ENCODE measurements around the gene RNF111. TPM values are rescaled to one million over a fixed set of nuclear protein-coding genes. Genes with fewer than 3 reads are reported as not detected.

RNF111 gene
- total RNA-seq, 1 donor, result 21.4 TPM

- Histone ChIP-seq H3K4me2 (ENCODE audit: insufficient read depth, low read length) (no peak overlapping the region), H3K4me1 (ENCODE audit: insufficient read depth, low read length) (no peaks in the 10 kb centered on the region), H3K4me3 (ENCODE audit: insufficient read depth, low read length) (no peak overlapping the region), H3K36me3 (ENCODE audit: insufficient read depth, low read length) (peaks cover 9% of the 10 kb centered on the region), H4K20me1 (ENCODE audit: insufficient read depth, low read length) (peaks cover 14% of the 10 kb centered on the region), H3K9me3 (ENCODE audit: low read depth, low read length) (no peaks in the 10 kb centered on the region), H3K79me2 (ENCODE audit: insufficient read depth, low read length) (peaks cover 77% of the 10 kb centered on the region), H3K27me3 (ENCODE audit: insufficient read depth, low read length) (no peaks in the 10 kb centered on the region), H3K27ac (ENCODE audit: low read depth, low read length) (no peak overlapping the region), H2AFZ (ENCODE audit: low read length) (no peak overlapping the region)
- TF ChIP-seq CTCF (IDR thresholded peaks at IDR 0.05; ENCODE audit: extremely low read depth, low read depth, low read length), result no peak
- DNase-seq (ENCODE audit: insufficient read length, low spot score, missing footprints), result no peak
These were observed 32.9 kb downstream of the RNF111 start for GRCh38 chr15:59020322-59020721.

- Histone ChIP-seq H4K20me1 (ENCODE audit: insufficient read depth, low read length) (peaks cover 15% of the 10 kb centered on the region), H3K9me3 (ENCODE audit: low read depth, low read length) (no peaks in the 10 kb centered on the region), H3K79me2 (ENCODE audit: insufficient read depth, low read length) (peaks cover 78% of the 10 kb centered on the region), H3K4me1 (ENCODE audit: insufficient read depth, low read length) (no peaks in the 10 kb centered on the region), H3K27me3 (ENCODE audit: insufficient read depth, low read length) (no peaks in the 10 kb centered on the region), H3K4me2 (ENCODE audit: insufficient read depth, low read length) (no peak overlapping the region), H3K27ac (ENCODE audit: low read depth, low read length) (no peak overlapping the region), H3K36me3 (ENCODE audit: insufficient read depth, low read length) (peaks cover 9% of the 10 kb centered on the region), H3K4me3 (ENCODE audit: insufficient read depth, low read length) (no peak overlapping the region), H2AFZ (ENCODE audit: low read length) (no peak overlapping the region)
- no peak for DNase-seq (ENCODE audit: insufficient read length, low spot score, missing footprints)
- TF ChIP-seq CTCF (IDR thresholded peaks at IDR 0.05; ENCODE audit: extremely low read depth, low read depth, low read length), result no peak
These were observed 34.7 kb downstream of the RNF111 start for GRCh38 chr15:59022188-59022587.

GRCh38 chr15:59026207-59026606, 38.7 kb downstream of the RNF111 start:
- peaks cover 80% of the 10 kb centered on the region for H3K79me2 ChIP-seq (ENCODE audit: insufficient read depth, low read length)
- peaks cover 17% of the 10 kb centered on the region for H3K36me3 ChIP-seq (ENCODE audit: insufficient read depth, low read length)
- TF ChIP-seq CTCF (IDR thresholded peaks at IDR 0.05; ENCODE audit: extremely low read depth, low read depth, low read length), result no peak
- H4K20me1 ChIP-seq (ENCODE audit: insufficient read depth, low read length), result peaks cover 20% of the 10 kb centered on the region
- H3K4me1 ChIP-seq (ENCODE audit: insufficient read depth, low read length), result no peaks in the 10 kb centered on the region
- no peak overlapping the region for H2AFZ ChIP-seq (ENCODE audit: low read length)
- no peak overlapping the region for H3K4me3 ChIP-seq (ENCODE audit: insufficient read depth, low read length)
- no peak overlapping the region for H3K4me2 ChIP-seq (ENCODE audit: insufficient read depth, low read length)
- H3K27ac ChIP-seq (ENCODE audit: low read depth, low read length), result no peak overlapping the region
- no peaks in the 10 kb centered on the region for H3K27me3 ChIP-seq (ENCODE audit: insufficient read depth, low read length)
- H3K9me3 ChIP-seq (ENCODE audit: low read depth, low read length), result no peaks in the 10 kb centered on the region
- no peak for DNase-seq (ENCODE audit: insufficient read length, low spot score, missing footprints)

GRCh38 chr15:59028387-59028955, 41.0 kb downstream of the RNF111 start:
- no peak for TF ChIP-seq CTCF (IDR thresholded peaks at IDR 0.05; ENCODE audit: extremely low read depth, low read depth, low read length)
- H3K27ac ChIP-seq (ENCODE audit: low read depth, low read length), result no peak overlapping the region
- no peak overlapping the region for H3K4me3 ChIP-seq (ENCODE audit: insufficient read depth, low read length)
- no peak overlapping the region for H2AFZ ChIP-seq (ENCODE audit: low read length)
- H4K20me1 ChIP-seq (ENCODE audit: insufficient read depth, low read length), result peaks cover 27% of the 10 kb centered on the region
- H3K27me3 ChIP-seq (ENCODE audit: insufficient read depth, low read length), result no peaks in the 10 kb centered on the region
- no peaks in the 10 kb centered on the region for H3K4me1 ChIP-seq (ENCODE audit: insufficient read depth, low read length)
- peaks cover 79% of the 10 kb centered on the region for H3K79me2 ChIP-seq (ENCODE audit: insufficient read depth, low read length)
- H3K9me3 ChIP-seq (ENCODE audit: low read depth, low read length), result no peaks in the 10 kb centered on the region
- no peak overlapping the region for H3K4me2 ChIP-seq (ENCODE audit: insufficient read depth, low read length)
- H3K36me3 ChIP-seq (ENCODE audit: insufficient read depth, low read length), result peaks cover 31% of the 10 kb centered on the region
- no peak for DNase-seq (ENCODE audit: insufficient read length, low spot score, missing footprints)

Data from osteoblast (primary cell).